Activated T-helper 9 cell treated with anti-CD3 and anti-CD28 coated beads, Interleukin-2, amount 50 U/mL, for 16 hours (primary cell): Measurements from ENCODE around the gene ARHGEF7.

Experiments used
- DNase-seq: peaks from one replicate; pipeline ENCODE4 v3.0.0-alpha.2; 2020; ENCODE audit warnings: low read depth

Gene ARHGEF7

DNA sequence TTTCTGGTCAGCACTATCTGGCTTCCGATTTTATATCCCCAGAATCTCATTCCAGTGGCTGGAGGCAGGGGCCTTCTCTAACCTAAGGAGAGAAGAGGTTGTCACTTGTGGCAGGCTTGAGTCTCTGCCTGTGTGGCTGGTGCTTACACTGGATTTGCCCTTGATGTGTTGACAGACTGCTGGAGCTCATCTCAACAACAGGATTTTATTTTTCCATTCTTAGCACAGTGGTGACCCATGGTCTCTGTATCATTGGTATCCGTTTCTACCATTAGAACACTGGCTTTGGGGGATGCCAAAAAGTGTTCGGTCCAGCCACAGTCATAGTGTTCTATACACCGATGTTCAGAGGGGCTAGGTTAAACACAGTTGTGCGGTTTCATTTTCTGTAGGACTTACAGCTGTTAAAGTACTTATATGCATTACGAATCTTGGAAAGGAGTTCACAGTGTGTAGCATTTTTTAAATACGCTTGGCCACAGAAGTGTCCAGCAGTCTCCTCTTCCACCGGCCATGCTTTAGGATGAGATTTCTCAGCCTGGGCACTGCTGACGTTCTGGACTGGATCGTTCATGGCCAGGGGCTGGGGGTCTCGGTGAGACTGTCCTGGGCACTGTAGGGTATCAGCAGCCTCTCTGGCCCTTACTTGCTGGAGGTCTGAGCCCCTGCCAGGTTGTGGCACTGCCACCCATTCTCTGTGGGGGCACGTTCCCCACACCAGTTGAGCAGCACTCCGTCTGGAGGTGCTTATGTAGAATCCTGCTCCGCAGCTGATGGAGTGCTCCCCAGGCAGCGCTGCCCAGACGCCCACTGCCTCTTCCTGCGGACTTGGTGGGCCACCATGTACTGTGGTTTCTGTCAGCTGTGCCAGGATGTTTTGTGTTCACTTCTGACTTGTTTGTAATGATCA, 163.9 kb downstream of the ARHGEF7 start:
- DNase-seq = no peak

DNA sequence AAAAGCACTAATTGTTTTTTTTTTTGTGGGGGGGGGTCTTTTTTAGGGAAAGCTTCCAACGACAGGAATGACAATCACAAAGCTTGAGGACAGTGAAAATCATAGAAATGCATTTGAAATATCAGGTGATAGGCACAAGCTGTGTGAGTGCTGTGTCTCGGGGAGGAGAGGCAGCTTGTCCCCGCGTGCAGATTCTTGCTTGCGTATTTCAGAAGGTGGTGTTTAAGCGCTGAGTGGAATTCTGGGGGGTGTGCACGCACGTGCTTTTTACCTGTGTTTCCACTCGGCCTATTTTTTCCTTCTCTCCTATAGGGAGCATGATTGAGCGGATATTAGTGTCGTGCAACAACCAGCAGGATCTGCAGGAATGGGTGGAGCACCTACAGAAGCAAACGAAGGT, 165.1 kb downstream of the ARHGEF7 start:
- DNase-seq = no peak

DNA sequence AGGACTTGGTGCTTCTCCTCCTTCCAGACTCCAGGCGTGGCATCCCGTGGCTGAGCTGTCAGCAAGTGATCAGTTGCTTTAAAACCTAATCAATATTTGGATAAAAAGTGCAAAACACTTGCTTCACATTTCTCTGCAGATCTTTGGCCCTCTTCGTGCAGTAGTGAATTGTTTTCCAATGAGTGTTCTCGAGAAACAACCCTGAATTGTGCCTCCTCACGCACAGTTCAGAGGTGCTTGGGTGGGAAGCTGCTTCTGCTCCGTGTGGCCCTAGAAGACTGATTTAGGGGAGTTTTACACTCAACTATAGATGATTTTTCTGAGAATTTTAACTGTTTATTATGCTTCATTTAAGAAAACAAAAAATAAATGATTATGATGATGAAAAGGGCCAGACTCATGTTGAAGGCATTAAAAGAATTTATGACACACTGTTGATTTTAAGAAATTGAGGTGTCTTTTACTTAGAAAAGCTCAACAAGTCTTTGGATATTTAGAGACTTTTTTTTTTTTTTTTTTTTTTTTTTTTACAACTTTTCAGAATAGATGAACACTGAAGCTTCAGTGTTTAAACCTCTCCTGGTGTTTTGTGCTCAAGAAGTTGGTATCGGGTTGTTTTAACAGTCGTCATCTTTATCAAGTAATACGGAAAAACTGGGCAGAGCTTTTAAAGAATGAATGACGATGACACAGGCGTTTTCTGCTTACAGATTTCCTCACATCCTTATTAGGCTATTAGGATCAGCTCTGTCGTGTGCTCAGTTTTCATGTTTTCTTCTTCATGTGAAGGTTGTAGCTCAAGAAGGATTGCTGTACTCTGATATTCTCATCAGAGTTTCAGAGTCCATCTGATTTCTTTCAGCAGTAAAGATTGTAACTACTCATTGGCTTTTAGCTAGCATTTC, 165.8 kb downstream of the ARHGEF7 start:
- DNase-seq = no peak

DNA sequence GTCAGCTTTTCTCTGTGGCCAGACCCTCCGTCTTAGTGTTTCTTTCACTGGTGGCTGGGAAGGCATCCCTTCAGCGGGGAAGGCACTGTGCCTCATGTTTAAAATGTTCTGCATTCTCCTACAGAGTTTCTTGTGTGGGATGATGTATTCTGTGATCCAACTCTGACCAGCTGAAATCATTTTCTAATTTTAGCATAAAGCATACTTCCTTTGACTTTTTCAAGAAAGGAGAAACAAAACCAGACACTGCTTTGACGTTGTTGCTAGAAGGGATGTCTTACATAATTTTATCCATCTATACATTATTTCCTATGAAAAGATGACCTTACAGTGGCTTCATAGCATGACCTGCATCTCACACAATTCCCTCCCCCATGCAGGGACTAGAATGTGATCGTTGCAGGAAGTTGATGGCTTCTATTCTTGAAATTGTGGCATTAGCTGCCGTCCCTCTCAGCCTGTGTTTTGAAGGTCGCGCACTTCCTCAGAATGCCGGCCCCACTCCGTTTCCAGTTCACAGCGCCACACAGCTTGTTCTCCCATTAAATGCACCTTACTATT, 166.7 kb downstream of the ARHGEF7 start:
- DNase-seq = no peak

DNA sequence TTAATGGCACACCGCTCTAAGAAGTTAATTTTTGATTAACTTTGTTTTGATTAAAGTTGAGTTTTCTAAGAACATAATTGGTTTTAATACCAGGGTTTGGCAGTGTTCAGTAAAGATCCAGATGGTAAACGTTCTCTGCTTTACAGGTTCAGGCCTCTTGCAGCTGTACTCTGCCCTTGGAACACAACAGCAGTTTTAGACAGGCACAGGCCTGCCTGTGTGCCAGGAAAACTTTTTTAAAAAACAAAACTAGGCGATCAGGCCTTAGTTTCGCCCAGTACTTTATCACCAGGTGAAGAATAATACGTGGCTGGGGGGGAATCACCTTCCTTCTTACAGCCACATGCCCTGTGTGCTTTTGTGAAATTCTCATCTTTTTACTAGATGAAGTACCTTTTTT, 167.3 kb downstream of the ARHGEF7 start:
- no peak for DNase-seq

DNA sequence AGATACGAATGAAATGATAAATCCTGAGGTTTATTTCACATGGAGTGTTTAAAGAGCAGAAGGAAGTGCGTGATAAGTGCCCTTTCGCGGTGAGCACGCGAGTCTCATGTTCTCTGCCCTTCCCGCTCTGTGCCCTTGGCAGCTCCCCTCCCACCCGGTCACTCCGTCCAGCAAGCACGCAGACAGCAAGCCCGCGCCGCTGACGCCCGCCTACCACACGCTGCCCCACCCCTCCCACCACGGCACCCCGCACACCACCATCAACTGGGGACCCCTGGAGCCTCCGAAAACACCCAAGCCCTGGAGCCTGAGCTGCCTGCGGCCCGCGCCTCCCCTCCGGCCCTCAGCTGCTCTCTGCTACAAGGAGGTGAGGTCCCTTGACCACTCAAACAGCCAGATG, 167.9 kb downstream of the ARHGEF7 start:
- no peak for DNase-seq

DNA sequence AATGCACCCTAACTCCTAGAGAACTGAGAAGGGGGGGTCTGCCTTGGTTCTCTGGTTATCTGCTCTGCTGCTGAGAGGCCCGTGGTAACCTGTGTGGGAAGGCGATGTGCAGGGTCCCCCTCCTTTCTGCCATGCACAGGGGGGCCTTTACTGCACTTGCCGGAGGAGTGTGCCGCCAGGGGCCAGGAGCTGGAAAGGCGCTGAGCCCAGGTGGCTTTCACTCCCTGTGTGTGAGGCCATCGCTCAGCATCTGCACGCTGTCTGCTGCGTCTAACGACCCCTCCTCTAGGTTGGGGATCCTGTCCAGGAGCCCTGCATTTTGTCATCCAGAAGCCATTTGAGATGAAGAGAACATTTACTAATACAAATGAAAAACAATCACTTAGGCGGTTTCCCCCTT, 168.3 kb downstream of the ARHGEF7 start:
- DNase-seq = no peak

DNA sequence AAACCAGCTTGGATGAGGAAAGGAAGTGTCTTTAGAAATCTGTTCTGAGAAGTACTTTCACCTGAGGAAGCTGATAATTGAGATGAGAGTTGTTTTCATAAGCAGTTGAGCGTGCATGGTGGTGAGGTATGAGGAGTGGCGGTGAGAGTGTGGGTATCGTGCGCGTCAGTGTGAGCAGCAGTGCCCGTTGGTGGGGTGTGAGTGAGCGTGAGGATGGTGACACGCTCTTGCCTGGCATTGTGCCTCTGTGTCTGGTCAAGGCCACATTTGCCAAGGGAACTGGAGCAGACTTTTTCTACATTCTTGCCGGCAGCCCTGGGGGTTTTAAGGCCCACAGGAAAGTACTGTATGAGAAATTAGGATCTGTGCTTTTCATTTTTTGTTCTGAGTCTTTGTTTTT, 168.9 kb downstream of the ARHGEF7 start:
- no peak for DNase-seq

DNA sequence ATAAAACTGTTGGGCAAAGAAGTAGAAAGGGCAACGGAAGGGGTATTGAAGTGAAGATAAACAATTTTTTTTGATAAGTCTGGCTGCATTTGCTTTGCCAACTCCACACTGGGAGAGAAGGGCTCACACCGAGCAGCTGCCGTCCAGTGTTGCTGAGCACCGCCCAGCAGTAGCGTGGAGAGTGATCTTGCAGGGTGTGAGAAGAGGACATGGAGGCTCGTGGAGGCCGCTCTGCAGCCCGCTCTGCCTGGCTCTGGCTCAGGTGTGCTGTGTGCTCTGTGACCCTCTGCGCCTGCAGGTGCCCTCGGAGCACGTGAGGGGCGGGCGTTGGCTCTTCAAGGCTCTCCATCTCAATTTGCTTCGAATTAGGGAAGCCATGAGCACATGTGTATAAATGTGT, 169.5 kb downstream of the ARHGEF7 start:
- DNase-seq = no peak

DNA sequence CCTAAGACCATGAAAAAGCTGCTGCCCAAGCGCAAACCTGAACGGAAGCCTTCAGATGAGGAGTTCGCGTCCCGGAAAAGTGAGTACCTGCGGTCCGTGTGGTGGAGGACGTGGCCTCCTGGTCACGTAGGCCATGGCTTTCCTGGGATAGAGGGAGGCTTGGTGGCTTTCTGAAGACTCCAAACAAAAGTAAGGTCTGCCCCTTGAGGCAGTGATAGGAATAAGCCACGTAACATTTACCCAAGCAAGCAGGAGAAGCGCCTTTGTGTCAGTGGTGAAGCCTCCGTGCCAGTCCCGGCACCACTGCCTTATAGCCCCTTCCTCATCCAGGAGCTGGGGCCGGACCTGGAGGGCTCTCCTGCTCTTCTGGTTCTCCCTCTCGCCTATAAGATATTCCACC, 171.1 kb downstream of the ARHGEF7 start:
- no peak for DNase-seq

DNA sequence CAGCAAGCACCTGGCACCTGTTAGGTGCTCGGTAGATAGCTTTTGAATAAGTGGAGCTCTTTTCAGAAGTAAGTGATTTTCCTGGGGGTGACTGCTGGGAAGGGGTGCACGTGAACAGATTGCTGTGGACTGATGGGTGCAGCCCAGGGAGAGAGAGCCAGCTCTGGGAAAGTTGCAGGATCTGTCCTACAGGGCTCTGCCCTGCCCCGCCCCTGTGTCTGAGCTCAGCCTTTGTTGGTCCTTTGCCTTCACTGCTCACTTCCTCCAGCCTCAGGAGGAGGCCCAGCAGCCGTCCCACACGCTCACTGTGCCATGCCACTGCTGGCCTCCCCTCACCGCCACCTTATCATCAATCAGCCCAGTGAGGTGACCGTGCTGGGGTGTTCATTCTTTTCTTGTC, 171.6 kb downstream of the ARHGEF7 start:
- no peak for DNase-seq

DNA sequence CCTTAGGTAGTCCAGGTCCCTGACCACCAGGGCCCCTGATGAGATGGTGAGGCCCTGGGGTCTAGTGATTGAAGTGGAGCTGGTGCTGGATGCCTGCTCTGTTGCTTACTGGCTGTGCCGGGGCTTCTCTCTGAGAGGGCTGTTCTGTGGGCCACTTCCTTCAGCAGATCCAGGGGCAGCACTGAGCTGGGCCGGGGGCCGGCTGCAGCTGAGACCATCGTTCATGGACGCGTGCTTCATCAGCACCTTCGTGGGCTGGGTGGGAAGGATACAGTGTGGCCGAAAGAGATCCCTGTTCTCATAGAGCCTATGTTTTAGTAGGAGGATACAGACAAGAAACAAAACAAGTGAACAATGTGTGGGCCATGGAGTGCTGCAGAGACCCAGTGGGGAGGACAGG, 172.1 kb downstream of the ARHGEF7 start:
- no peak for DNase-seq

DNA sequence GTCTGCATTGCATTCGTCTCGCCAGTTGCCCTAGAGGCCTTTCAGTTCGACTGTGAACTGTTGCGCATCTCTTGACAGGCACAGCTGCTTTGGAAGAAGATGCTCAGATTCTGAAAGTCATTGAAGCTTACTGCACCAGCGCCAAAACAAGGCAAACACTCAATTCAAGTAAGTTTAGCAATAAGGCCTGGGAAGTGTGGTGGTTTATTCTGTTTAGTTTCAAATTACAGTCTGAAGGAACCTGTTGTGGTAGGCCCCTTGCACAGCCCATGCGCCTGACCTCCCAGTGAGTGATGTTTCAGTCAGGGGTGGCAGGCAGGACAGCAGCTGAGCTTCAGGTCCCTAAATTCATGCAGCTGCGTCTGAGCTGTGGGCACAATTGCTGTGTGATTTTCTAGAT, 173.2 kb downstream of the ARHGEF7 start:
- DNase-seq = no peak

DNA sequence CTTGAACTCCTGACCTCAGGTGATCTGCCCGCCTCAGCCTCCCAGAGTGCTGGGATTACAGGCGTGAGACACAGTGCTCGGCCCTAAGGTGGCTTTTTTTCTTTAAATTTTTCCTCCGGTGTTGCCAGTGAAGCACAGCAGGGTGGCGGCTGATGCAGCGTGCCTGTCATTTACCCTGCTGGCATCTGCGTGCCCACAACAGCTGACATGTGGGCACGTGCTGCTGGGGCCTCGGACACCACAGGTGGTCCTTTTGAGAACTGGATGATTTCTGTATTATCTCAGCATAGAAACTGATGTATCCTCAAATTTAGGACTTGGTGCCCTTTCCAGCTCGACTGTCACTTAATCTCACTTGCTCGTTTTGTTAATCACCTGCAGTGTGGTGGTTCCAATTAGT, 174.1 kb downstream of the ARHGEF7 start:
- DNase-seq = no peak

DNA sequence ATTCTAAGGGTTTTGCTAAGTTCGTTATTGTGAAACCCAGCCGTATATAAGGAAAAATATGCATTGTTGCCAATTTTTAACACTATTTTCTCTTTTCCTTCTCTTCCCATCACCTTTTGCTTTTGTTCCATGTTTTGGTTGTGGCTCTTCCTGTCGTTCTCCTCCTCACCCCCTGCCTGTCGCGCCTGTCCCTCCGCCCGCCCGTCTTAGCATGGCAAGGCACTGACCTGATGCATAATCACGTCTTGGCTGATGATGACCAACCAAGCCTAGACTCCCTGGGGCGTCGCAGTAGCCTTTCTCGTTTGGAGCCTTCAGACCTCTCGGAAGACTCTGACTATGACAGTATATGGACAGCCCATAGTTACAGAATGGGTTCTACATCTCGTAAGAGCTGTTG, 176.8 kb downstream of the ARHGEF7 start:
- DNase-seq = no peak

DNA sequence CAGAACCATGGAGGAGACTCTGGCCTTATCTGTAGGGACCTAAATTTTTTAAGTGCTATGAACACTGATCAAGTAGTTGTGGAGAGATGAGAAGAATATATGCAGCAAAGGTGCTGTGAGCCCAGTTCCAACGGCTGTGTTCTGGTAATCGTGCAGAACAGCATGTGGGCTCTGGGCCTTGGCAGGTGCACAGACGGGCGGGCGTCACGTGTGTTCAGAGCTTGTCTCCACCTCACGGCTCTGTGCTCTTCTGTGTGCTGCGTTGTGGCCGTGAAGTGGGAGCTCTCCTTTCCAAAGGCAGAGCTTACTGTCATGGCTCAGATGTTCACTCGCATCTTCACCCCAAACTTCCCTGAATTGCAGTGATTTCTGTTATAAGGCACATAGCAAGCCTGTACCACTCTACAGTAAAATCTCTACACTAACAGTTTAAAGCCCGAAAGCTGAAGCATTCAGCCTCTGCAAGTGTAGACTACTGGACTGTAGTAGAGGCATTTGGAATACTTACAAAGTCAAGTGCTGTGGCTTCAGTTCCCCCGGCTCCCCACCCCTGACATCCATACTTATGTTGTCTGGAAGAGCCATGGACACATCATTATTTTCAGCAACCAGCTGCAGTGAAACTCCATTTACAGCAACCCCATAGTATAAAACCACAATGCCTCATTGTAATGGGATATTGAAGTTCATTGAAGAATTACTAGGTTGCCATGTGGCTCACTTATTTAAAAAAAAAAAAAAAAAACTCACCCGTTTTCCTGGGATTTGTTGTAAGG, 177.8 kb downstream of the ARHGEF7 start:
- no peak for DNase-seq

DNA sequence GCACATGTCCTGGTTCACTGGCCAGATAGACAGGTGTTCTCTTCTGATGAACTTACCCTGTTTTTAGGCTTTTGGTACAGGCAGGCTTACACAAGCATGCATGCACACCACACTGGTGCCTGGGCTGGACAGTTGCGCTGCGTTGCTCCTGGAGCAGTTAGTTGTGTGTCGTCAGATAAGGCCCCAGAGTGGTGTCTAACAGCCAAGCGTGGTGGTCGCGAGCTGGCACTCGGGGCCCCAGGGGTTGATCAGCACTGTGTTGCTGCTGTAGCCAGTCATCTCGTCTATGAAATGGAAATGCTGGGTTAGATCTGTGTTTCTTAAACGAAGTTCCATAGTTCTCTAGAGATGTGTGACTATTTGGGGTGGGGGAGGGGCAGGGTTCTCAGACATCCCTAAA, 180.8 kb downstream of the ARHGEF7 start:
- no peak for DNase-seq

DNA sequence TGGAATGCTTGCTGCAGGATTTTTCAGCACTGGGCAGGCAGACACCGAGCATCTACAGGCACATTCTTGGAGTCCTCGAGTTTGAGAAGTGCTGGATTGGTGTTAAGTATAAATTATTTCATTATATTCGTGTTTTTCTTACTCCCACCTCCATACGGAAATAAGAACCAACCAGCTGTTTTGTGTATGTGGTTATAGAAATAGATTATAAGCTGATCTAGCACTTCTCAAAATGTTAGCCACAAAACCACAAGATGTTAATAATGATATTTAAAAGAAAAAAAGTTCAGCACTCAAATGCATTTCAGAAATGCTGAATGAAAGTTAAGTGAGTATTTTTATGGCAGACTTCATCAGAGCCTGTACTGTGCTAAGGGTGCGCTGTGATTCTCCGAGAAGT, 181.3 kb downstream of the ARHGEF7 start:
- DNase-seq = no peak

DNA sequence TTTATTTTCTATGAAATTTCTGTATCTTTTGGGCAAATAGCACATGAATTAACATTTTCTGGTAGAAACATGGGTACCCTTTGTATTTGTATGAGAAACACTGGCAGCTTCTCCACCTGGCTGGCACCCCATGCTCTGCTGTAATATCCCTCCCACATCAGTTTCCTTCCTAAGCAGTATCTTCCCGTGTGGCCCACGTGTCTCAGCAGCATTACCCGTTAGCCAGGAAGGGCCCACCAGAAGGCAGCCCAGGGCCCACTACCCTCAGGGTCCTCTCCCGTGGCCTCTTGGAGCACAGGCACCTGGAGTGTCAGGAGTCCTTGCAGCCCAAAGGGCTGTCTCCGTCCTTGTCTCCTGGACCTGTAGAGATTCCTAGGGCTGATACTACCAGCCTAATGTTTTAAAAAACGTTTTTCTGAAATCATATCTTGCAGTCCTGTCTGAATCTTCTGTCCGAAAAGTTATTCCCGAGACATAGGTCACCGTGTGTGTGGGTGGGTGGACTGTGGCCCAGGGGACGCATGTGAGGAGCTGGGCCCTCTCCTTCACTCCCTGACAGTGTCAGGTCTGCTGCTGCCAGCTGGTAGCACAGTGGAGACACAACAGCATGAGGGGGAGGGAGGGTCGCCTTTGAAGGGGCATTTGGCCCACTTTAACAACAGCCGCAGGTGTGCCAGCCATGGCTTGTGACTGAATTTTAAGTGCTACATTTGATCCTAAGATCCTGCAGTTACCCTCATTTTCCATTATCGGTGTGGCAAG, 183.3 kb downstream of the ARHGEF7 start:
- DNase-seq = no peak

DNA sequence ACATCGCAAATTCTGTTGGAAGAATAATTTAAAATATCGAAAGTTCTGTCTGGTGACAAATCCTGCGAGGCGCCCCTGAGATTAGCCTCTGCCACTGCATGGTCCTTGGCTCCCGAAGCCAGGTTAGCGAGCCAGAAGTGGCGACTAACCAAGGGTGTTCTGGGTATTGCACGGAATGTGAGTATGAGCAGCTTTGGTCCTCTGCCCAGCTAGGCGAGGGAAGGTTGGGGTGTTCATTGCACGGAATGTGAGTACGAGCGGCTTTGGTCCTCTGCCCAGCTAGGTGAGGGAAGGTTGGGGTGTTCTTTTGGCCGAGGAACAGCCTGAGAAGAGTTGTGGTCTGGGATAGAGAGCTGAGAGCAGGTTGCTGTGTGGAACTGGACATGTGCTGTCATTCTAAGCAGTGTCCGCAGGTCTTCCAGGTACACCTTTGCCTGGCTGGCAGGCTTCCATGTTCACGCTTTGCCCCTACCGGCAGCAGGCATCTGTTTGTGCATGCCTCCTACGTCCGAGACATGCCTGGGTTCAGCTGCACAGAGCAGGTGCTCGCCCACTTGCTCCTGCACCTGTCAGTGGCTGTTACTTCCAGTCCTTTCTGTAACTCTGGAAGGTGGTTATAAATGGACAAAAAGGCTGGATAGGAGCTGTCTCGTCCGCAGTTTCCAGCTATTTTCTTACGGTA, 187.1 kb downstream of the ARHGEF7 start:
- DNase-seq = no peak

DNA sequence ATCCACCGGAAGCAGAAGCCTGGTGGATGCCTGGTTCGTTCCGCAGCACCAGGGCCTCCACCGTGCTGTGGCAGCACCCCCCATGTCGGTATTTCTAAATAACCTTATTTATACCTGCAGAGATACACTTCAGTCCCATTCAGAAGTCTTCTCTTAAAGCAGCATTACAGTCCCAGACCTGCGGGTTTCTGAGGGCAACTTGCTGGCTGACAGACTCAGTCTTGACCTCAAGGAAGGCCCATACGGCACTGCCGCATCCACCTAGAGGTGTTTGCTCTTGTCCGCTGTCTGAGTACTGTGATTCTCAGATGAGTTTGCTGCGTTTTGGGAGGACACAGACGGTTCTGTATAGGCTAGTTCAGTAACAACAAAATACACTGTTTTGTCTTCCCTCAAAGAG, 188.4 kb downstream of the ARHGEF7 start:
- DNase-seq = no peak
